Loucy (cell line): ENCODE measurements around the gene ATG7.

Experiments
- H2AFZ ChIP-seq: fragments of 200-600 bp; sonication (generic); 2 replicates; pipeline ENCODE4 v1.6.0; 2016; ENCODE audit warnings: antibody characterized with exemption, mild to moderate bottlenecking, low read length, moderate library complexity
- H3F3A ChIP-seq: fragments of 200-600 bp; 2 replicates; pipeline ENCODE4 v1.6.0; 2016; ENCODE audit warnings: antibody characterized with exemption, low read depth, mild to moderate bottlenecking
- H3K27me3 ChIP-seq: fragments of 200-600 bp; sonication (generic); 2 replicates; pipeline ENCODE4 v1.6.1; 2014; ENCODE audit warnings: low read length, mild to moderate bottlenecking; ENCODE audit not compliant: insufficient read depth, poor library complexity, severe bottlenecking
- H3K36me3 ChIP-seq: fragments of 200-600 bp; sonication (generic); 2 replicates; pipeline ENCODE4 v1.6.1; 2016; ENCODE audit warnings: low read length; ENCODE audit not compliant: insufficient read depth
- H3K4me1 ChIP-seq: fragments of 200-600 bp; sonication (generic); 2 replicates; pipeline ENCODE4 v1.5.1; 2014; ENCODE audit warnings: low read length, mild to moderate bottlenecking; ENCODE audit not compliant: insufficient read depth, poor library complexity, severe bottlenecking
- H3K4me2 ChIP-seq: fragments of 200-600 bp; sonication (generic); 2 replicates; pipeline ENCODE4 v1.6.0; 2014; ENCODE audit warnings: antibody characterized with exemption, low read length, low read depth, mild to moderate bottlenecking; ENCODE audit not compliant: poor library complexity, severe bottlenecking
- H3K4me3 ChIP-seq: fragments of 200-600 bp; sonication (generic); 2 replicates; pipeline ENCODE4 v1.5.1; 2014; ENCODE audit warnings: low read length, mild to moderate bottlenecking, mixed read lengths; ENCODE audit not compliant: poor library complexity, severe bottlenecking
- H3K79me2 ChIP-seq: fragments of 200-600 bp; sonication (generic); 2 replicates; pipeline ENCODE4 v1.6.1; 2014; ENCODE audit warnings: low read length; ENCODE audit not compliant: insufficient read depth
- H3K9ac ChIP-seq: fragments of 200-600 bp; sonication (generic); 2 replicates; pipeline ENCODE4 v1.6.0; 2014; ENCODE audit warnings: mild to moderate bottlenecking, low read depth, low read length, moderate library complexity; ENCODE audit not compliant: poor library complexity, severe bottlenecking
- H3K9me2 ChIP-seq: fragments of 200-600 bp; sonication (generic); replicated peaks from 2 replicates; pipeline ENCODE4 v1.6.1; 2016; ENCODE audit warnings: low read depth, low read length, mixed read lengths
- H3K9me3 ChIP-seq: fragments of 200-600 bp; sonication (generic); 2 replicates; pipeline ENCODE4 v1.6.1; 2014; ENCODE audit warnings: mild to moderate bottlenecking, antibody characterized with exemption, low read length, low read depth; ENCODE audit not compliant: insufficient read depth
- H4K20me1 ChIP-seq: fragments of 200-600 bp; sonication (generic); 2 replicates; pipeline ENCODE4 v1.6.0; 2014; ENCODE audit warnings: antibody characterized with exemption, low read length, mild to moderate bottlenecking; ENCODE audit not compliant: insufficient read depth, poor library complexity, severe bottlenecking
- EZH2phosphoT487 ChIP-seq: fragments of 200-600 bp; IDR thresholded peaks from 2 replicates; pipeline ENCODE4 v1.6.1; 2018; ENCODE audit warnings: antibody characterized with exemption, mild to moderate bottlenecking, moderate library complexity, borderline replicate concordance
- TF ChIP-seq, protein P1 (sequence below): fragments of 200-600 bp; sonication (generic); conservative IDR thresholded peaks from 2 replicates; pipeline ENCODE4 v1.5.1; 2014; ENCODE audit warnings: mild to moderate bottlenecking, antibody characterized with exemption, low read length

ATG7 gene

GRCh38 chr3:11290743-11291680, 18.8 kb downstream of the ATG7 start:
- Histone ChIP-seq H4K20me1 (no peaks in the 10 kb centered on the region), H3K4me1 (peaks cover 38% of the 10 kb centered on the region), H3K36me3 (no peaks in the 10 kb centered on the region), H3K9me3 (no peaks in the 10 kb centered on the region), H3K9ac (peak overlapping the region; percentile 15), H3K4me2 (peak overlapping the region; percentile 61), H2AFZ (no peak overlapping the region), H3K27me3 (no peaks in the 10 kb centered on the region), H3K79me2 (peaks cover 13% of the 10 kb centered on the region), H3F3A (peaks cover 9% of the 10 kb centered on the region; the same call in 1 of the 2 replicates), H3K4me3 (peak overlapping the region; percentile 10), H3K9me2 (no peaks in the 10 kb centered on the region)
- TF ChIP-seq EZH2phosphoT487, result no peak
- TF ChIP-seq, protein P1, sequence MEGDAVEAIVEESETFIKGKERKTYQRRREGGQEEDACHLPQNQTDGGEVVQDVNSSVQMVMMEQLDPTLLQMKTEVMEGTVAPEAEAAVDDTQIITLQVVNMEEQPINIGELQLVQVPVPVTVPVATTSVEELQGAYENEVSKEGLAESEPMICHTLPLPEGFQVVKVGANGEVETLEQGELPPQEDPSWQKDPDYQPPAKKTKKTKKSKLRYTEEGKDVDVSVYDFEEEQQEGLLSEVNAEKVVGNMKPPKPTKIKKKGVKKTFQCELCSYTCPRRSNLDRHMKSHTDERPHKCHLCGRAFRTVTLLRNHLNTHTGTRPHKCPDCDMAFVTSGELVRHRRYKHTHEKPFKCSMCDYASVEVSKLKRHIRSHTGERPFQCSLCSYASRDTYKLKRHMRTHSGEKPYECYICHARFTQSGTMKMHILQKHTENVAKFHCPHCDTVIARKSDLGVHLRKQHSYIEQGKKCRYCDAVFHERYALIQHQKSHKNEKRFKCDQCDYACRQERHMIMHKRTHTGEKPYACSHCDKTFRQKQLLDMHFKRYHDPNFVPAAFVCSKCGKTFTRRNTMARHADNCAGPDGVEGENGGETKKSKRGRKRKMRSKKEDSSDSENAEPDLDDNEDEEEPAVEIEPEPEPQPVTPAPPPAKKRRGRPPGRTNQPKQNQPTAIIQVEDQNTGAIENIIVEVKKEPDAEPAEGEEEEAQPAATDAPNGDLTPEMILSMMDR, result no peak

GRCh38 chr3:11291808-11292207, 19.6 kb downstream of the ATG7 start:
- Histone ChIP-seq H3K79me2 (peaks cover 9% of the 10 kb centered on the region; the same call in 1 of the 2 replicates), H3K27me3 (no peaks in the 10 kb centered on the region), H3K9ac (peak overlapping the region; percentile 15), H3F3A (peaks cover 9% of the 10 kb centered on the region; the same call in 1 of the 2 replicates), H3K4me3 (no peak overlapping the region), H3K9me3 (no peaks in the 10 kb centered on the region), H3K36me3 (no peaks in the 10 kb centered on the region), H3K4me1 (peaks cover 38% of the 10 kb centered on the region), H3K9me2 (no peaks in the 10 kb centered on the region), H4K20me1 (no peaks in the 10 kb centered on the region), H2AFZ (no peak overlapping the region), H3K4me2 (peak overlapping the region; percentile 61)
- no peak for TF ChIP-seq EZH2phosphoT487
- TF ChIP-seq, protein P1, result no peak

DNA sequence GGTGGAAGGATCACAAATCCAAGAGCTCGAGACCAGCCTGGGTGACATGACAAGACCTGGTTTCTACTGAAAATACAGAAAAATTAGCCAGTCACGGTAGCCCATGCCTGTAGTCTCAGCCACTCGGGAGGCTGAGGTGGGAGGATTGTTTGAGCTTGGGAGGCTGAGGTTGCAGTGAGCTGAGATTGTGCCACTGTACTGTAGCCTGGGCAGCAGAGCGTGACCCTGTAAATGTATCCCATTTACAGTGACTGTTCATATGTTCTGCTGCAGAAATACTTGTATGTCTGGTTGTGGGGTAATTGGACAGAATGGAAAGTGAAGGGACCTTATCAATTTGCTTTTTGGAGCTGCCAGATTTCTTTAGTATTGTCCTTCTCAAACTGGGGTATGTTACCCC, 24.9 kb downstream of the ATG7 start:
- H2AFZ ChIP-seq, result no peak overlapping the region
- peaks cover 19% of the 10 kb centered on the region; the same call in 1 of the 2 replicates for H3K36me3 ChIP-seq
- H3K4me1 ChIP-seq, result no peaks in the 10 kb centered on the region
- H3K27me3 ChIP-seq, result no peaks in the 10 kb centered on the region
- no peaks in the 10 kb centered on the region for H3K79me2 ChIP-seq
- H3K9ac ChIP-seq, result no peak overlapping the region
- no peak overlapping the region for H3K4me2 ChIP-seq
- no peaks in the 10 kb centered on the region for H3F3A ChIP-seq
- no peaks in the 10 kb centered on the region for H4K20me1 ChIP-seq
- TF ChIP-seq, protein P1, result no peak
- TF ChIP-seq EZH2phosphoT487, result no peak
- H3K9me2 ChIP-seq, result no peaks in the 10 kb centered on the region
- H3K4me3 ChIP-seq, result no peak overlapping the region
- no peaks in the 10 kb centered on the region for H3K9me3 ChIP-seq
